ENCODE data around the gene EGFL8. TPM values are rescaled to one million over a fixed set of nuclear protein-coding genes. Genes with fewer than 3 reads are reported as not detected.

The EGFL8 gene
- total RNA-seq, 1 donor from 2014 or later = 14.6 TPM

- Histone ChIP-seq H3K27me3 (ENCODE audit: control insufficient read depth in 3 of 3, insufficient read depth in 3 of 3, low read length in 3 of 3) (peaks cover 0 to 13% (median under 1%) of the 10 kb centered on the region in 3 donors), H3K27ac (ENCODE audit: low read depth, low read length) (no peak overlapping the region), H3K36me3 (ENCODE audit: control insufficient read depth in 3 of 3, insufficient read depth in 3 of 3, low read length in 3 of 3) (peaks cover 0 to 2% (median 0%) of the 10 kb centered on the region in 3 donors), H3K9ac (ENCODE audit: low read depth in 1 of 3, low read length in 3 of 3) (no peak overlapping the region), H3K4me3 (ENCODE audit: low read length in 3 of 3) (no peak overlapping the region), H3K9me3 (ENCODE audit: control insufficient read depth in 3 of 3, low read length in 3 of 3) (no peaks in the 10 kb centered on the region), H3K4me1 (ENCODE audit: control insufficient read depth in 3 of 3, insufficient read depth in 3 of 3, low read length in 3 of 3) (peaks cover 0 to 2% (median 0%) of the 10 kb centered on the region in 3 donors)
Measured at GRCh38 chr6:32216998-32217397, 52.6 kb downstream of the EGFL8 start.

Small RNA genes within 50 kb of the gene (small RNA-seq; reads per million reads assigned to genes)
- gene AL662884.1 = not detected
- gene MIR6833 = not detected

Other genes with a start within 250 kb of the EGFL8 start
- gene C2, start 236.9 kb upstream of the EGFL8 start, total RNA-seq = 8.4 TPM
- gene CFB, start 218.5 kb upstream of the EGFL8 start, total RNA-seq = 3.7 TPM
- gene NELFE, start 205.6 kb upstream of the EGFL8 start, total RNA-seq = 61.6 TPM
- 25.1 TPM for gene SKIC2, start 205.4 kb upstream of the EGFL8 start, total RNA-seq
- gene DXO, start 192.5 kb upstream of the EGFL8 start, total RNA-seq = 4.7 TPM
- 14.1 TPM for gene C4A, start 182.5 kb upstream of the EGFL8 start, total RNA-seq
- 18.3 TPM for gene C4B, start 149.8 kb upstream of the EGFL8 start, total RNA-seq
- gene CYP21A2, start 126.2 kb upstream of the EGFL8 start, total RNA-seq = not detected
- gene TNXB, start 55.3 kb upstream of the EGFL8 start, total RNA-seq = 130 TPM
- gene ATF6B, start 36.3 kb upstream of the EGFL8 start, total RNA-seq = 14.1 TPM
- 5.7 TPM for gene FKBPL, start 34.3 kb upstream of the EGFL8 start, total RNA-seq
- not detected for gene PRRT1, start 12.7 kb upstream of the EGFL8 start, total RNA-seq
- 31.3 TPM for gene PPT2, start 10.5 kb upstream of the EGFL8 start, total RNA-seq
- gene AGPAT1, start 11.5 kb downstream of the EGFL8 start, total RNA-seq = 8.4 TPM
- gene RNF5, start 13.8 kb downstream of the EGFL8 start, total RNA-seq = 57.9 TPM
- 0.52 TPM for gene AGER, start 19.7 kb downstream of the EGFL8 start, total RNA-seq
- gene PBX2, start 25.6 kb downstream of the EGFL8 start, total RNA-seq = 50.1 TPM
- 1.6 TPM for gene GPSM3, start 28.0 kb downstream of the EGFL8 start, total RNA-seq
- 9.9 TPM for gene NOTCH4, start 59.5 kb downstream of the EGFL8 start, total RNA-seq
- gene TSBP1, start 207.3 kb downstream of the EGFL8 start, total RNA-seq = not detected
- gene BTNL2, start 242.6 kb downstream of the EGFL8 start, total RNA-seq = not detected